Ovary (tissue), 3 donors: ENCODE measurements around the gene GAREM1.

Experiments
- EP300 ChIP-seq: sonication (generic); formaldehyde crosslinking; IDR thresholded peaks from one replicate; pipeline ENCODE4 v1.6.1; 2017; ENCODE audit warnings: antibody characterized with exemption
- TF ChIP-seq, protein P1 (sequence below), 3 donors: fragments of 450-650 bp in 2 of 3; fragments of 200-600 bp in 1 of 3; IDR thresholded peaks; one replicate each; pipeline versions ENCODE4 v1.5.1 to v1.8.0; 2016 to 2022; ENCODE audit warnings: antibody characterized with exemption in 3 of 3, mild to moderate bottlenecking in 1 of 3
- donor health status: DM: no; HTN: no; CAD: no.

DNA sequence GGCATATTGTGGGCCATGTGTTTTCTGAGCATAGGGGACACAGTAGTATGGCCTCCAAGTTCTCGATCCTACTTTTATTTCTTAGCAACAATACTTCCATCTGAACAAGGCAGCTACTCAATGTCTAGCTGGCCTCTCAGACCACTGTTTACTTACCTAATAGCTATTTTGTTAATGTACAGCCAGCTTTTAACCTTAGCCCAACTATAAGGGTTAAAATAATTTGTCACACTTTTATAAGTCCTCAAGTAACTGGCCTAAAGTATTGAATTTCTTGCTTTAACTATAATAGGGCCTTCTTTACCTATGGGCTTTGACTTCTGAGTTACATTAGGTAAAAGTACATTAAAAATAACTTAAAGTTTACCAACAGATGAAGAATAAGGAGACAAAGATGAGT lies 117.4 kb downstream of the GAREM1 start:
- no peak for TF ChIP-seq EP300
- TF ChIP-seq, protein P1, sequence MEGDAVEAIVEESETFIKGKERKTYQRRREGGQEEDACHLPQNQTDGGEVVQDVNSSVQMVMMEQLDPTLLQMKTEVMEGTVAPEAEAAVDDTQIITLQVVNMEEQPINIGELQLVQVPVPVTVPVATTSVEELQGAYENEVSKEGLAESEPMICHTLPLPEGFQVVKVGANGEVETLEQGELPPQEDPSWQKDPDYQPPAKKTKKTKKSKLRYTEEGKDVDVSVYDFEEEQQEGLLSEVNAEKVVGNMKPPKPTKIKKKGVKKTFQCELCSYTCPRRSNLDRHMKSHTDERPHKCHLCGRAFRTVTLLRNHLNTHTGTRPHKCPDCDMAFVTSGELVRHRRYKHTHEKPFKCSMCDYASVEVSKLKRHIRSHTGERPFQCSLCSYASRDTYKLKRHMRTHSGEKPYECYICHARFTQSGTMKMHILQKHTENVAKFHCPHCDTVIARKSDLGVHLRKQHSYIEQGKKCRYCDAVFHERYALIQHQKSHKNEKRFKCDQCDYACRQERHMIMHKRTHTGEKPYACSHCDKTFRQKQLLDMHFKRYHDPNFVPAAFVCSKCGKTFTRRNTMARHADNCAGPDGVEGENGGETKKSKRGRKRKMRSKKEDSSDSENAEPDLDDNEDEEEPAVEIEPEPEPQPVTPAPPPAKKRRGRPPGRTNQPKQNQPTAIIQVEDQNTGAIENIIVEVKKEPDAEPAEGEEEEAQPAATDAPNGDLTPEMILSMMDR (IDR thresholded peaks at IDR 0.05): no peak
